Medulla oblongata (tissue), 1 donor: ENCODE data around the gene CTNNA3.

Source experiments
- DNase-seq: peaks from one replicate; pipeline ENCODE4 v3.0.0-alpha.2; 2015; ENCODE audit errors: extremely low spot score

CTNNA3 gene

DNA sequence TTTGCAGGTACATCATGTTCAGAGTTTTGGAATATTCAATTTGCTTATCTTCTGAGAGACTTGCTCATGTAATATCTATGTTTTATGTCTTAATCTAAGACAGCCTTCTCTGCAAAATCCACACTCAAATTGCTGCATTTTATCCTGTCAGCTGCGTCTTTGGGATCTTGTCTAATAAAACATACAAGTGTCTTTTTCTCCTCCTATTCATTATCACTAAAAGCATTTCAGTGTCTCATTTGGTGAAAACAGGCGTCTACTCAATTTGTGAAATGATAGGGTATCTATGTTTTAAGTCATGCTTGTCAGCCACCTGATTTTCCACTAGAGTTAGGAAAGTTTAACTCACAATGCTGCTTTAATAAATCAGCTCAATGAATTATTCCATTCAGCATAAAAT lies 882.9 kb downstream of the CTNNA3 start:
- DNase-seq, result no peak

DNA sequence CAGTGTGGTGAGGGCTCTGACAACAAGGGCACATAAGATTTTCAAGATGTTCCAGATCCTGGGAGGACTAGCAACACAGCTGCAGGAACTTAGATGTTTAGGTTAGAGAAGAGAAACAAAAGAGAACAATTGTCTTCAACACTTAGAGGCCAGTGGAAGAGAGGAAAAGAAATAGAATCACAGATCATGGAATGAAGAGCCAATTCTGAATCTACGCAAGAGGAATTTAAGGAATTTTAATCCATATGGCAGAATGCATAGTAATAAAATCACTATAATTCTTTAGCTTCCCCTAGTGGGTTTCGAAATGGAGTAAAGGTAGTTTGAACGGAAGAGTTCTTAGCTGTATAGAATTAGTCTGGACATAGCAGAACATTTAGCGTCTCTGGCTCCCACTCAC lies 884.8 kb downstream of the CTNNA3 start:
- DNase-seq, result no peak

DNA sequence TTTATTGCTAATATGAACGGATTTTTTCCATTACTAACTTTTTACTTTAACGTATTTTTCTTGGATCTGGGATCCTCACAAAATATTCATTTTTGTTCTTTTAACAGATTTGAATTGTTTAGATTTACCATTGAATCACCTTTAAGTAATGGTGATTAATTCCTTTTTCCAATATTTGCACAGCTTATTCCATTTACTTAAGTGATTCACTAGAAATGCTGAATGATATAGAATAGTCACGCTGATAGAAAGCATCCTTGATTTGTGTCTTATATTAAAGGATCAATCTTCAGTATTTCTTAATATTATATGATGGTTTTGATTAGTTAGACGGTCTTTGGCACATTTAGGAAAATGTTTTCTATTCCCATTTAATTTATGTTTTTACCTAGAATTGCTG lies 886.6 kb downstream of the CTNNA3 start:
- no peak for DNase-seq

DNA sequence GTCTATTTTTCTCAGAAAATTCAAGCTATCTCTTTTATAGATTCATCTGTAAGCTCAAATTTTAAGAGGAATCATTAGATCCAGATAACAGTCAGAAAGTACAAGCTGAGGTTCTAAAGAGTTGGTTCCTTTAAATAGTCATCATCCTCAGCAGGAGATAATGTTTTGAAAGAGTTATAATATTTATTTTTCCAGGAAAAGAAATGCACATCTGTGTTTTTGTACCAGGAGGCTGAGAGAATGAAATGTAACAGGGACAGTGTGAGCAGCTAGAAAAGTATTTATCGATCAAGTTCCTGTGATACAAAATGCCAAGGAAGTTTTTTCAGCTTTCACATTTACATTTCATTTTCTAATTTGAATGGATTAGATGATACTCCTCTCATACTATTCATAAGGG lies 890.4 kb downstream of the CTNNA3 start:
- no peak for DNase-seq

DNA sequence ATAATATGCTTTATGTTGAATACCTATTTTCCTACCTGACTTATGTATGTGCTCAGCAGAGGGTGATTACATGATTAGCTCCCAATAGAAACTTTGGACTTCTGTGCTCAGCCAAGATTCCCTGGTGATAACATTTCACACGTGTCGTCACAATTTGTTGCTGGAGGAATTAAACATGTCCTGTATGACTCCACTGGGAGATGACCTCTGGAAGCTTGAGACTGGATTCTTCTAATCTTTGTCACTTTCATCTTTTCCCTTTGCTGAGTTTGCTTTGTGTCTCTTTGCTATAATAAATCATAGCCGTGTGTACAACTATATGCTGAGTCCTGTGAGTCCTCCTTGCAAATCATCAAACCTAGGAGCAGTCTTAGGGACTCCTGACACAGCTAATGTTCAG lies 891.0 kb downstream of the CTNNA3 start:
- no peak for DNase-seq

DNA sequence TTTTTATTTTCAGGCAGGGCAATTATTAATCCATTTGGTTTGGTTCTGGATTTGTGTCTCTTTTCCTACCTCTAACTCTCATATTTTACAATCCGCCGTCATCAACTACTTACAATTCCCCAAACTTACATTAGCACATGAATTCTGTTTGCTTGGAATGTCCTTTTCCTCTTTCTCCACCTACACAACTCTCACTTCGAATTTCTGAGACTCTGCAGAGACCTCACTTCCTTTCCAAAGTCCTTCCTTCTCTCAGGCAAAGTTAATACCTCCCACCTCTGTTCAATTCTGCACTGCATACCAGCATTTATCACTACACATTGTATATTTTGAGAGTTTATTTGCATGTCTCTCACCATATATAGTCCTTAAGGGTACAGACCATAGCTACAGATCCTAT lies 892.8 kb downstream of the CTNNA3 start:
- DNase-seq, result no peak

DNA sequence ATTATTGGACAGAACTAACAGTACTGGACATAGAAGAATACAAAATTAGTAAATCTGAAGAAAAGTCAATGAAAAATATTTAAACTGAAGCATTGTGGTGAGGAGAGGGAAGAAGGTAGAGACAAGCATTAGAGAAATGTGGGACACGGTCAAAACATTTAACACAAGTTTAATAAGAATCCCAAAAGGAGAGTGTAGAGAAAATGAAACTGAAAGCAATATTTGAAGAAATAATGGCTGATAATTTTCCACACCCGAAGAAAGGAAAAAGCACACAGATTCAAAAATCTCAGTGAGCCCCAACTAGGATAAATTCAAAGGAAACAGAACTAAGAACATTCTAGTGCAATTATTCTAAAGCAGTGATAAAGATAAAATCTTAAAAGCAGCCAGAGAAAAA lies 896.5 kb downstream of the CTNNA3 start:
- DNase-seq, result no peak

DNA sequence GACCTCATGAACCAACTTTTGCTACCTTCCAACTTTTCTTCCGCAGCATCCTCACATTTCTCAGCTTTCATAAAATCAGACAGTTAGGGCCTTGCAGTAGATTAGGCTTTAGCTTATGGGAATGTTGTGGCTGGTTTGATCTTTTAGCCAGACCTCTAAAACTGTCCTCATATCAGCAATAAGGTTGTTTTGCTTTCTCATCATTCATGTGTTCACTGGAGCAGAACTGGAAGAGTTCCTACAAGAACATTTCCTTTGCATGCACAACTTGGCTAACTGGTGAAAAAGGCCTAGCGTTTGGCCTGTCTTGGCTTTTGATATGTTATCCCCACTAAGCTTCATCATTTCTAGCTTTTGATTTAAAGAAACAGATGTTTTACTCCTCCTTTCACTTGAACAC lies 900.1 kb downstream of the CTNNA3 start:
- no peak for DNase-seq

DNA sequence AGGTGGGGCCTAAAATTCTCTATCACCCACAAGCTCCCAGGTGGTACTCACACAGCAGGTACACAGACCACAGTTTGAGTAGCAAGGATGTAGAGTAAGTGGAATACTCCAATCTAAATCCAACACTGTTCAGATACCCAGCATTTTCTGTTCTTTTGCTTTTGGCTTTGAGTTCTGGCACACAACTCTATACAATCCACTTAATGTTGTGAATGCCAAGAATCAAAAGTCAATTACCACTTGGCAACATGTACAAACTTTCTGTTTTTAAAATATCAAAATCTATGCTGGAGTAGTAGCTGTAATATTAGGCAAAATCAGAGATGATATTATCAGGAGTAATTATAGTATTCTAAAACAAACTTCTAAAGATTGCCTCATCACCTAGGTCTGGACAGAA lies 903.6 kb downstream of the CTNNA3 start:
- DNase-seq, result no peak

DNA sequence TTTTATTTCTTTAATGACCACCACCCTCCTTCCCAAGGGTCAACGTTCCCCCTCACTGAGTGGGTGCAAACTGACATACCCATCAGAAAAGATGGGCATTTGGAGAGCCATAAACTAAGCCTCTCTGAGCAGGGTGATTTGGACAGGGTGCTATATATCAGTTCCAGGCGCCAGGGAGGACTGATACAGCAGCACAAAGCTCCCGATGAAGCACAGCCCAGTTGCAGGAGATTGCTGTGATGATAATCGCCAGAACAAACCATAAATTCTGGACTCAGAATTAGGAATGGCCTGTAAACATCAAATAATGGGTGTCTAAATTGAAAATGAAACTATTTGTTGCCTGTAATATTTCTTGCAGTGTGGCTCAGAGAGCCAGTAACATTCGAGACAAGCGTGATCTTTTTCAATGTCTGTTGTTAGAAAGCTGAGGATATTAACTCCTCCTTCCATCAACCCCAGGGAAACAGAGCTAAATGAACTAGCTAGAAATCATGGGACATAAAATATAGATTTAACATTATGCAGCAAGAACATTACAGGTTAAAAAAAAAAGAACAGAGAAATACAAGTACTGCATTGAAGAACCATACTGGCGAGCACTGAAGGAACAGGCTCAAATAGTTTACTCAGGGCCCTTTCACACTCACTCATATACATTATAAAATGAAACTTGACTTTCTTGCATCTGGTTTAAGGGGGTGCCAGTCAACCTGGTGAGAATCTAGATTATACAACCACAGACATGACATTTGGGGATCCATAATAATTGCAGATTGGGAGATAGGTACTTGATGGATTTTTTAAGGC lies 907.6 kb downstream of the CTNNA3 start:
- no peak for DNase-seq

DNA sequence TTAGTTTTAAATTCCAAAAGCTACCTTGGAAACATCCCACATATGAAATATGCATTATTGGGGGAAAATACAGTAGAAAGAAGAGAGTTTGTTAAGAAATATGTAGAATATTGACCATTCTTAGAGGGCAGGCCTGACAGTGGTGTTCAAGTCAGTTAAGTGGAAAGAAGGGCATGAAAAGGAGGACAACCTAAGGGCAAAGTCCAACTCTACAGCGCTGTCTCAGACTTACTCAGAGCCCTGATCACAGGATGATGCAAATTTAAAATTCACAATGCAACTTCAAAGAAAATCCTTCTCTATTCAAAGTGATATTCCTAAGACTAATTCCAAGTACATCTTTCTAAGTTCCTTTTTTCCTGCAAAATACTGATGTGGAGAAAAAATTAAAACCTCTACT lies 909.3 kb downstream of the CTNNA3 start:
- no peak for DNase-seq

DNA sequence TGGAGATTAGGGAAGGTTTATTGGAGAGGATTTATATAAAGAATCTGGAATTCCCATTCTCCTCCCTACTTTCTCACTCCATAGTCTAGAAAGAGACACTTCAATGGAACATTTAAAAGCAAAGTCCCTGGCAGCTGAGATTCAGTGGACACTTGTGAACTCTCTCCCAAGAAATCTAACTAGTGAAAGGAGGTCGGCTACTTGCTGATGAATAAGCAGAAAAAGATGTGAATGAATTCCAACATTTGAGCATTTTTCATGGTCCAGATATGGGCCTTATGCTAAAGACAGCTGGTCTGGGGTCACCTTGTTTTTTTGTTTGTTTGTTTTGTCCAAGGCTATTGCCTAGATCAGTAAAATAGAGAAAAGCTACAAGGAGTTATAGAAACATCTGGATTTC lies 911.2 kb downstream of the CTNNA3 start:
- no peak for DNase-seq

DNA sequence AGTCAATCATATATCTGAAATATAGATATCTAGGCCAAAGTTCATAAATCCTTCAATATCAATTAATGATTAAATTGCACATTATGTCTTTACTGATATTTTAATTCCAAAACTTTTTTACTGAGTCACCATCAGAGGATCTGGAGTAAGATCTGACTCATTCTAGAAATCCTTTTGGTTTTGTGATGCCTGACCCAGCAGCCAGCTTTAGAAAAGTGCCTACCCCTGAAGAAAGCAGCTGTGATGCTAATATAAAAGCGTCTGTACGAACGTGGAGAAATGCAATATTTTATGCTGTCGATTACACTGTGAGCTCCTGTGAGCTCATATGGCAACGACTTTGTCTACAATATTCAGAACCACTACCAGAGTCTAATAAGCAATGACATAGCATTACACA lies 912.7 kb downstream of the CTNNA3 start:
- no peak for DNase-seq

DNA sequence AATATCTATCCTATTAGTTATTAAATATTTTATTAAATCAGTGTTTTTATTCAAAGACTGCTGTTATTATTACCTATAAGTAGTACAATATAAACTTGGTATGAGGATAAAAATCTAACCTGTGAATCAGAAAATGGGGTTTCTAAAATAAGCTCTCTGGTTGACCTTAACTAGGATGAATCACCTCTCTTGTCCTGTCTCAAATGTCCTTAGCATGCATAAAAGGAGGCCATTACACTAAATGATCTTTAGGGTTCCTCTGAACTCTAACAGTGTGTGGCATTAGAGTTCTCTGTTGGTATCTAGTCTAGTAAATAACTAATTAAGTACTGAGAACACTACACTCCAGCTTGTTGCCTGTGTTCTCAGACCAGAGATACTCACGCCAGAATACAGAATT lies 913.2 kb downstream of the CTNNA3 start:
- DNase-seq, result no peak

DNA sequence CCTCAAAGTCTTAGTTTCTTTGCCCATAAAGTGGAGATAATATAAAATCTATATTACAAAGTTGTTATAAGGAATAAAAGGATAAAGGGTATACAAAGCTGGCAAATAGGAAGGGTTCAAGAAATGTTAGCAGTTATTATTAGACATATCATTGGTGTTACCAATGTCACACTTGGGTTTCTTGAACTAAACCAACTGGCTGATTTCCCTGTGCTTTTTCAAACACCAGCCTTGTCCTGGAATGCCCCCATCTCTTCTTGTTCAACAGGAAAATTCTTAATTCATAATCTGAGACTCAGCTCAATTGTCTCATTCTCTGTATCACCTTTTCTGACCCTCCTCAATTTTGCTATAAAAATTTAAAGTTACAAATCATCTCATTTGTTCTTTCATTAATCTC lies 913.9 kb downstream of the CTNNA3 start:
- no peak for DNase-seq

DNA sequence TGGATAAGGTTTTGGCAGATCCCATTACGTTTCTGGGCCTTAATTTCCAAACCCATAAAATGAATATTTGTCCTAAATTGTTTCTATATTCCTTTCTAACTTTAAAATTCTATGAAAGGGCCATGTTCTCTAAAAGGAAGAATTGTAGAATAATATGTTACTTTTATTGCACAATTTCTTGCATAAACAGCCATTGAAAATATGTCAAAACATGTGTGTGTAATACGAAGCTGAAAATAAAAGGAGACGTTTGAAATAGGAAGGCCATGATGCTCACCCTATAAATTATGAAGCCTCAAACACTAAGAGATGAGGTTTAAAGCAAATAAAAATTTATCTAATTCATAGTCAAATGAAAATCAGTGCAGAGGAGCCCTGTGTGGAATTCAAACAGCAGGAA lies 915.2 kb downstream of the CTNNA3 start:
- DNase-seq, result no peak

DNA sequence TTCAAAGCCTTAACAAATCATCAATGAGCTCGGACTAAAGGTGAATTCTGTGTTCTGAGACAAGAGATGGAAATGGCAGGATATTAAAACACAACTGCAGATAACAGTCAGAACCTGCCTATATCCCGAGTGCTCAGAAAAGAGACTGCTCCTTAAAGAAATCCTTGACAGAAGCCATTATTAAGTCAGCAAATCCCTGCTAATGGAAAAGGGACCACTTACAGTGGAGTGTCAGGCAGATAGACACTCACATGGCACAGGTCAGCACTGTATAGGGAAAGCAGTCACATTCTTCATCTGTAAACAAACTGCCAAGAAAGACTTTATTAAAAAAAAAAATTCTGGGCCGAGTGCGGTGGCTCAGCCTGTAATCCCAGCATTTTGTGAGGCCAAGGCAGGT lies 917.6 kb downstream of the CTNNA3 start:
- no peak for DNase-seq

DNA sequence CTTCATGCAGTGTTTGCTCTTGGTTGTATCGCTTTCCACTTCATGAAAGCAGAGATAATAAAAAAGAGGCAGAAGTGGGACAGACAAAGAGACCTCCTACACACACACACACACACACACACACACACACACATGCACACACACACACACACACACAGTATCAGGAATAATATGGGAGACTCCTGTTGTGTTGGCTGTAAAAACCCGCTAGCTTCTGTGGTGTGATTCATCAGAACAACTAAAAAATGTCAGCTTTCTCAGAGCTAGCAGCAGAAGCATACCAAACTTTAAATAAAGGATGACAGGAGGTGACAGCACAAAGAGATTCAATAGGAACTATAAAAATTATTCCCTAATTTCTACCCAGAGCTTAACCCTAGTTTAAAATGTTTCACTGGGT lies 918.3 kb downstream of the CTNNA3 start:
- DNase-seq, result no peak

DNA sequence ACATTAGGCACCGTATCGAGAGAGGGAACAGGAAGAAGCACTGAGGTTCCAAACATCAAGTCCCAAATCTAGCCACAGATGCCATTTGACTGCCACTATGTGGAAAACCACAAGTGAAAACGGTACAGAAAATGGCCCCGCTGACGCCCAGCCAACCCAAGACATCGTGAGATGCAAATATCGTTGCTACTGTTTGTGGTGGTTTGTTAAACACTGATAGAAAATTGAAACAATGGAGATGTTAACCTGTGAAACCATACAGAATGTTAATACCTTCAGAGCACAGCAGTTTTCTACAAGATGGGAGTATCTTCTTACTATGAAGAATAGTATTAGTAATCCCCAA lies 922.5 kb downstream of the CTNNA3 start:
- no peak for DNase-seq

DNA sequence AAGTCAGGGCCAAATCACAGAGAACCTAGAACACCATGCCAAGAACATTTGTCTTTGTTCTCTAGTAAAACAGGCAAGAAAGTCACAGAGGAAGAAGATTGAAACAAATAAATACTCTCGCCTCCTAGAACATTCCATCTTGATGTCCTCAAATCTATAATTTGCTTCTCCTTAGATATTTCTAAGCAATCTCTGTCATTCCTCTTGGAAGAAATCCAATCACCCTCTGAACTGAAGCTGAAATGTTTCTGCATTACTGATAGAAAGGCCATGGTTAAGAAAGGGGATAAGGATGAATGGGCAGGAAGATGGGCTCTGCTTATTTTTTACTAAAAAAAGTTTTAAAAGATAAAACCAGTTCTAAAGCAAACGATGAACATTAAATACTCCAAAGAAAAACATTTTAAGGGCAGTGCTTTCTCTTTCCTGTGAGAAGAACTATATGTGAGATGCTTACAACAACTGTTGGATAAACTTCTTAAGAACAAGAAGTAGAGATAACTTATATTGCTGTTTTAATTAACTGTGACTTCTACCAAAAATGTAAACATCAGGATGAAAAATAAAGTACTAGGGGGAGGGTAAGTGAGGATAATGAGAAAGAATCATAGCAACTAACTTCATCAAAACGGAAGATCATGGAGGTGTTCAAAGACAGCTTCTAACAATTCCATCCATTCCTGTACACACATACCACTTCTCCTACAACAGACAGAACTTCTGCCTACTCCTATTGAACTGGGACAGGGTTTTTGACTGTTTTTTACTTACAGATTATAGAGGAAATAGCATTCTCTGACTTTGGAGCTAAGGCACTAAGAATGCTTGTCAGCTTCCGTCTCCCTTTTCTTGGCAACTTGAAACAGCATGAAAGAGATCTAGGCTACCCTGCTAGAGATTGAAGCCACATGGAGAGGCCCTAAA lies 923.2 kb downstream of the CTNNA3 start:
- DNase-seq, result no peak

DNA sequence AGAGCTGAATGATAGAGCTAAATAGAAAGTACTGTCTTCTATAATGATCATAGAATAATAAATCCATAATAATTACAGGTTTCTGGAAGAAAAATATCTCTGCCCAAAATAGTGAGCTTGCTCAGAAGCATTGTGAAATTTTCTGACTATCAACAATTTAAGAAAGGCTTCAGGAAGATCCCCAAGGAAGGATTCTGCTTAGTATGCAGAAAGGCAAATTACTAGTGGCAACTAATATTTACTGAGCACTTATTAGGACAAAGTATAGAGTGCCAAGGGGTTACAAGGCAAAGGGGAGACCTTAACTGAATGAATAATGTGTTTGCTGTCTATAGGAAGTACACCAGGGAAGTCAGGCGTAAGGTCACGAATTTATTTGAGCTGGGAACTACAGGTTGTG lies 928.3 kb downstream of the CTNNA3 start:
- DNase-seq, result no peak

DNA sequence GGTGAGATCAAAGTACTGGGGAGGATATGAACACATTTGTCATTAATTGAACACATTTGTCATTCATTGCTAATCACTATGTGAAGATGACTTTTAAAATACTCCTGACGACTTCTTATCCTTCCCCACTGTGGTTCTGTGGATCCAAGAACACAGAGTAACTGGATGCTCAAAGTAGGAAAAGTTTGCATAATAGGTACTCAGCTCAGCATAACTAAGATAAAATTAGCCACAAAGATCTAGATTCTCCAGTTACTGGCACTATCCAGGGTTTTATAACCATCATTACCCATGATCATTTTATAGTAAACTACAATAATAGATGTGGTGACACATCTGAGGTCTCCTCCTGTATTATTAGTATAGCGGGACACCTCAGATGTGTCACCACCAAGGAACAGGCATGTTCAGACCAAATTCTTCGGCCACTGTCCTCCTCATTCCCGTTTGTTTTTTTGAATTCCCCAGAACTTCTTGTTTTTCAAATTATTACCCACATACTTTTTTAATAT lies 933.7 kb downstream of the CTNNA3 start:
- DNase-seq, result no peak

DNA sequence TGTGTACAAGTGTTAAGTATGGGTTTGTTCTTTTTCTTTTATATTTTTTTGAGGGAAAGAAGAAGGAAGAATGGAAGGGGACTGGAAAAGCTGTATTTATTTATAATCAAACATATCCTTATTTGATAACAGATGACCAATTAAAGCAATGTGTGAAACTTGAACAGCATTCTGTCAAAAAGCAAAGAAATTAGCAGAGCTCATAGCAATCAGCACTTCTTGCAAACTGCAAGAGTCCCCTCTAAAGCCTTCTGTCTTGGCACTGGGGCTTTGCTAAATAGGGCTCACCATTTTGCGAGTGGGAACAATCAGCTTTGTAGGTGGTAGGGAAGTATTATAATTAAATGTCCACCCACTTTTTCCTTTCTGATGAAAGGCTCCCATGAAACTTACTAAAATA lies 935.1 kb downstream of the CTNNA3 start:
- no peak for DNase-seq
